ENCODE results near the gene PITX1.
"Not testable (repeated sequence)": the region's sequence is repeated elsewhere in the genome, so short reads cannot be mapped to it uniquely, and the experiment has no call there.

PITX1 gene

DNA sequence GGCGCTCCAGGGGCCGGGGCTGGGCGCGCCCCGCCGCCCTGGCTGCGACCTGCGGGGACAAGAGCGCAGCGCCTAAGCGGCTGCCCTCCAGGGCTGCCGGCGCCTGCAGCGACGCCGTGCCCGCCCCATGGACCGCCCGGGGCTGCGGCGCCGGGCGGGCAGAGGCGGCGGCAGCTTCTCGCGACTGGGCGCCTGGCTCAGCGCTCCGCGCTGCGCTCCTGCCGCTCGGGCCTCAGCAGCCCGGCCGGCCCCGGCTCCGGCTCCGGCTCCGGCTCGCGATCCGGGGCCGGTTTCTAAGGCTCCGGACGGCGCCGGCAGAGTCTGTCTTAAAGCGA, at the start of gene PITX1:
PITX1 (minus strand) TSS at position 328 of the 335 bp plus-strand sequence. CDS start 347 bp downstream, outside the sequence.
- DNase-seq (ENCODE audit: low read depth, low spot score), result no peak

DNA sequence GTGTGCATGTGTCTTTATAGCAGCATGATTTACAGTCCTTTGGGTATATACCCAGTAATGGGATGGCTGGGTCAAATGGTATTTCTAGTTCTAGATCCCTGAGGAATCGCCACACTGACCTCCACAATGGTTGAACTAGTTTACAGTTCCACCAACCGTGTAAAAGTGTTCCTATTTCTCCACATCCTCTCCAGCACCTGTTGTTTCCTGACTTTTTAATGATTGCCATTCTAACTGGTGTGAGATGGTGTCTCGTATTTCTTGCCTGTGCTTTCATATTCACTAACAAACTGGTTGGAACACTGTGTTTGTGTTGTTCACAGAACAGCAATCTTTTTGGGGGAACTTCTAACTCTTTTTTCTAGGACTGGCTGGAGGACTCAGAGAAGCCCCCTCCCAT, 49.3 kb upstream of the PITX1 start:
- DNase-seq (ENCODE audit: low read depth, low spot score), result not testable (repeated sequence)

DNA sequence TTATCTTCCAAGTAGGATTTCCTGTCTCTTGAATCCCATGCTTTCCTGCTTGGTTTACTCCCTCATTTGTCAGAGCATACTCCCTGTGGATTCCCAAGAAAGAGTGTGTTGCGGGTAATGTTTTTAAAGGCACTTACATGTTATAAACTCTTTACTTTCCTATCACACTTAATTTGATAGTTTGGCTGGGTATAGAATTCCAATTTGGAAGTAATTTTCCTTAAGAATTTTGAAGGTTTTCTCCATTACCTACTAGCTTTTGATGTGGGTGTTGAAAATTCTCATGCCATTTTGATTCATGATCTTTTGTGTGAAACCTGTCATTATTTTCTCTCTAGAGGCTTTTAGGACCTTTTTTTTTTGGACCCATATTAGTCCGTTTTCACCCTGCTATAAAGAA, 47.2 kb upstream of the PITX1 start:
- no peak for DNase-seq (ENCODE audit: low read depth, low spot score)

DNA sequence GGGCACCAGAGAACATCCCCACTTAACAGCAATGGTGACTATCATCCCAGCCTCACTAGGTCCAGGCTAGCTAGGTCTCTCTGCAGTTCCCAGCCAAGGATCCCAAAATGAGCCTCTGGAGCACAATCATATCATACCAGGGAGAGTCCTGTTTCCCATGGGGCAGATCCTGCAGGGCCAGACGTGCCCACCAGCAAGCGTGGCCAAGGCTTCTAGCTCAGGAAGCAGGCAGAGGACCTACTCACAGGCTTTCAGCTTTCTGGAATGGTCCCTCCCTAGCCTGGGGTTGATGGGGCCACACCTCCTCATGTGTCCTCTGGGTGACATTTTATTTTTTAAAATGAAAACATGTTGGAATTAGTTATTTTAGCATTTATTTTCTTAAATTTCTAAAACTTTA, 45.7 kb upstream of the PITX1 start:
- DNase-seq (ENCODE audit: low read depth, low spot score), result no peak

DNA sequence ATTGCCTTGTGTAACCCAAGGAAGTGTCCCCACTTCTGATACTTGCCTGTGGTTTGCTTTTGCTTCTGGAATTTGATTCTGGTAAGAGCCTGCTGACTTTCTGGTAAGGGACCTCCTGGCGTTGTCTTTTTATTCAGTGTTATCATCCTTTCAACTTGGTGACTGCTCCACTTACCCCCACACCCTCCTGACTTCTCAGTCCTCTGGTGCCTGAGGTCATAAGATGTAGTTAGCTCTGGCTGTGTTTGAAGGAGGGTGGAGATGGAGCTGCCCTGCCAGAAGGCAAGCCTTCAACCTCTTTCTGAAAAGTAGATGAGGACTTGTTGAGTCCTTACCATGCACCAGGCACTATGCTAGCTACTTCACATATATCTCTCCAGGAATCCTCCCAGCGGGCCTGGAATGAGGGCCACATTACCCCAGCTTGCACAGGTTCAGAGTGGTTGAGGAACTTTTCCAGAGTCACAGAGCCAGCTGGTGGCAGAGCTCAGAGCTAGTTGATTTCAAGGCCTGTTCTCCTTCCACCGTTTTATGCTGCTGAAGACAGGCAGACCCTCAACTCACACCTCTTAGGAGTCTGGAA, 45.2 kb upstream of the PITX1 start:
- DNase-seq (ENCODE audit: low read depth, low spot score), result no peak

DNA sequence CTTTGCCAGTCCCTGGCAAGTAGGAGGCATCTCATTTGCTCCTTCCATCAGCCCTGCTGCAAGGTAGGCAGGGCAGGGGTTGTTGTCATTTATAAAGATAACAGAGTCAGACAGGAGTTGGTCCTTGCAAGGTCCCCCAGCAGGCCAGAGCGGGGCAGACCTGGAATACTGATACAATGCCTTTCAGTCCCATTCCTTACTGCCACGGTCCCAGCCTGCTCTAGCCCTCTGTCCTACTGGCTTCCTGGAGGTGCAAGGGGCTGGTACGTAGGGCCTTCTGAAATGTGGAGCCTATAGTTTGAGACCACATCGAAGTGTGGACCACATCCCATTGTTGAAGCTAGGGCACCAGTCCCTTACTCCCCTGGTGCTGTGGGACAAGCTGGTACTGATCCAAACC, 42.8 kb upstream of the PITX1 start:
- DNase-seq (ENCODE audit: low read depth, low spot score), result no peak

DNA sequence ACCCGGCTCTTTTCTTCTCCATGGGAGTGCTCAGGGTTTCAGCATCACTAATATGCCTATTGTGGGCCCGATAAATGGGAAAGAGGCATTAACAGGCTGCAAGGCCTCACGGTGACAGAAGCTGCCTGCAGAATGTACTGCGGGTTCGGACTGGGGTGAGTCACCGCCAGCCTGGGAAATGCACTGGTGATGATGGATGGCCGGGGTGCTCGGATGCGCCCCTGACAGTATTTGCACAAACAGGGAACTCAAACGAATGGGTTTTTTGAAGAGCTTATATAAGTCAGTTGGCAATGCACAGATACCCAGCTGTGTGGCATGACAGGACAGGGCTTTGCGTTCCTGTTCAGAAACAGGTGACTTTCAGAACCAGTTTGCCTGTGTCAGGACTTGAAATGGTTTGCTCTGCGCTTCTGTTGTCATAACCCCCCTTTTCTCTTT, 42.0 kb upstream of the PITX1 start:
- no peak for DNase-seq (ENCODE audit: low read depth, low spot score)

DNA sequence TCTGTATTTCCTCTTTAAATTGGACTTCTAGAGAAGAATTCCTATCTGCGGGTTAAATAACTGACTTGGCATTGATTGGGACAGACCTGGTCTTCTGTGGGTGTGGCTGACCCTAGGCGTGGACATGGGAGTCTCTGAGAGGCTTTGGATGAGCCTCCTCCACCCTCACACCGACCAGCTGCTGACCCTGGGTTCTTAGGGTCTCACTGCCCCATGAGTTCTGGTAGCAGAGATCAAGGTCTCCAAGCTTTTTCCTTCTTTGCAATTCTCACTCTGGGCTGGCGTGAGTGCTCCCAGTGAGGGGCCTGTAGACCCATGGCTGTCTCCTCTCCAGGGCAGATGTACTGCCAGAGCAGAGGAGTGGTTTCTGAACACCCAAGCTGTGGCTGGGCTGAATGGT, 41.6 kb upstream of the PITX1 start:
- DNase-seq (ENCODE audit: low read depth, low spot score), result no peak

DNA sequence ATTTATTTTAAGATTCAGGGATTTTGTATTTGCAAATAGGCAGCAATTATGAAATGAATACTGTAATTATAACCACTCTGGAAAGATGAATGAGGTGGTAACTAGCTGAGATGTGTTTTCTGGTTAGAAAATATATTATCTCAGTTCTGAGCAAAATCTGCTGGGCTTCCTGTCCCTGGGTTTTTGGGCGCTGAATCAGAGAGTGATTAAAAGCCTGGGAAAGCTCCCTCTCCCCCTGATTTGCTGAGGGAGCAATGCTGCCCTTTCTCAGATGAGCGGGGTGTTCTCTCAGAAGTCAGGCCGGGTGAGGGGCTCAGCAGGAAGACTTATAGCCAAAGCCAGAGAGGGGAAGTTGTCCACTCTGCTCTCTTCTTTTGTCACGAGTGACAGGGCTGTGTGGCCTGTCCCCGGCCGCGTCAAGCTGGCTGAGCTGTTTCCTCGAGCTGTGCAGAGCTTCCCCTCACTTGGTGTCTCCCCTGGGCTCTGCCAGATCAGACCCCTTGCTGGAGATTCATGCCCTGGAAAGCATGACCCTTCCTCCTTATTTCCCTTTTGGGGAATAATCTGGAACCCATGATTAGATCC, 39.8 kb upstream of the PITX1 start:
- DNase-seq (ENCODE audit: low read depth, low spot score), result no peak

DNA sequence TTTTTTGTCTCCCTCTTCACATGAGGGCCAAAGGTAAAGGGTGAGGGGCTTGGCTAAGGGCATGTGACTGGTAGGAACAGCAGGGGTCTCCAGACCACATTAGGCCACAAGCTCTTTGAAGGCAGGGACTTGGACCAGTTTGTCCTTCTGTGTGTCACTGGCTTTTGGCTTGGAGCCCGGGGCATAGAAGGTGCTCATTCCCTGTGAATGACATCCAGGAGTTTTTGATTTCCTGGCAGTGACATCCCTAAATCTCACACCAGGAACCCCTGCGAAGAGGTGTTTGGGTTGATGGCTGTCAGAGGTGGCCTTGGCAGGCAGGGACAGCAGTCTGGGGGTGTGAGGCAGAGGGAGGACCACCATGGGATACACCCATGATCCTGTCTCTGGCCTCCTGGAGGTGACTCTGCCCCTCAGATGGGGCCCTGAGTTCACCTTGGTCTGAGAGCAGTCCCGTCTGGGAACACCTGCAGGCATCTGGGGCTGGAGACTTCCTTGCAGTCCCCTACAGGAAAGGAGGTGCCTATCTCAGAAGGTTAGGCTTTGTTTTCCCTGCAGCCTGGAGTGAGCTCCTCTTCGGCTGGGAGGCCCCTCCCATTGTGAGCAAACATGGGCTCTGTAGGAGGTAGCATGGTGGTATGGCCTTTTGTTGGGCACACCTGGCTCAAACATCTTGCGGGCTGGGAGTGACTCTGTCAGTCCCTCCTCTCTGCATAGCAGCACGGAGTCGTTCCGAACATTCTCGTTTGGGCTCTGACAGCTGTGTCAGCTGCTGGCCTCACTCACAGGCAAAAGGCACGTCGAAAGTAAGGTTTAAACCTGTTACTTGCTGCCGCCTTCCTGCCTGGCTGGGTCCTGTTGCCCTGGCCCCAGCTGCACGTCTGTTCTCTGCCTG, 38.6 kb upstream of the PITX1 start:
- DNase-seq (ENCODE audit: low read depth, low spot score), result no peak

DNA sequence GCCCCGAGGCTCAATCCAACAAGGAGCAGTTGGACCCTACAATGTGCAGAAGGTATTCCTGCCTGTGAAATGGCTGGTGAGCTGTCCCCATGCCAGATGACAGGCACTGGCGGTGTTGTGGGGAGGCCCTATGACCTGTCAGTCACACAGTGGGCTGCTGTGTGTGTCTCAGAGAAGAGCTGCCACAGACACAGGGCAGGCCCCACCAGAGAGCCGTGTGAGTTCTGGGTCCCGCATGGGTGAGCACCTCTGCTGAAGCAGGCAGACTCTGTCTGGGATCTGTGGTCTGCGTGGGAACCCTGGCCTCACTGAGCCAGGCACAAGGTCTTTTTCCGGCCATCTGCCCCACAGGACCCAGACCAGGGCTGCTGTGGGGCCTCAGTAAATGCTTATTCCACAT, 37.3 kb upstream of the PITX1 start:
- DNase-seq (ENCODE audit: low read depth, low spot score), result no peak

DNA sequence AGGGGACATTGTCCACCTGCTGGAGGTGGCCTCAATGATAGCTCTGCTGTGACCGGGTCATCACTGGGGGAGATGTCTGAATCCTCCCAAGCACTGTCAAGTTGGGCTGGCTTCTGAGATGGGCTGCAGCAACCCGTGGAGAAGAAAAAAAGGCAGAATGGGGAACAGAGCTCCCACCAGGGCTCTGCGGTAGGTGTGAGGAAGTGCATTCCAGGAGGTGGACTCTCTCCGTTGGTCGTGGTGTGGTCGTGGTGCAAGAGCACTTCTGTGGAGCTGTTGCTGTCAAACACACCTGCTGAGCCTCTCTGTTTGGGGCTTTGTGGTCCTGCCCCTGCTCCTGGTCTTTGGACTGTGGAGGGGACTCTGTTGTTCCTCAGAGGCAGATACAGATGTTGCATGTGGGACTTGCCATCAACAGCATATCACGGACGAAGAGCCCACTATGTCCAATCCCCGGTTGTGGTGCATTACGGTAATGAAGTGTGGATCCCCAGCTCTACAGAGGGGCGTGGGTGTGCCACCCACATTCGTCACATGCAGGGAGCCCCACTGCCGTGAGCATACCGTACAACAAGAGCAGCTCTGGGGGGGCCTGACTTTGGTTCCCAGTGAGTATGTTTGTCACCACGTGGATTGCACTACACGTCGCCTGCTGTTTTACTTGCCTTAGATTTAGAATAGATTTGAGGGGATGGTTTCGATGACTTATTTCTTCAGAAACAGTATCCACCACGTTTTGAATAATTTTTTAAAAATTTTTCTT, 36.0 kb upstream of the PITX1 start:
- no peak for DNase-seq (ENCODE audit: low read depth, low spot score)

DNA sequence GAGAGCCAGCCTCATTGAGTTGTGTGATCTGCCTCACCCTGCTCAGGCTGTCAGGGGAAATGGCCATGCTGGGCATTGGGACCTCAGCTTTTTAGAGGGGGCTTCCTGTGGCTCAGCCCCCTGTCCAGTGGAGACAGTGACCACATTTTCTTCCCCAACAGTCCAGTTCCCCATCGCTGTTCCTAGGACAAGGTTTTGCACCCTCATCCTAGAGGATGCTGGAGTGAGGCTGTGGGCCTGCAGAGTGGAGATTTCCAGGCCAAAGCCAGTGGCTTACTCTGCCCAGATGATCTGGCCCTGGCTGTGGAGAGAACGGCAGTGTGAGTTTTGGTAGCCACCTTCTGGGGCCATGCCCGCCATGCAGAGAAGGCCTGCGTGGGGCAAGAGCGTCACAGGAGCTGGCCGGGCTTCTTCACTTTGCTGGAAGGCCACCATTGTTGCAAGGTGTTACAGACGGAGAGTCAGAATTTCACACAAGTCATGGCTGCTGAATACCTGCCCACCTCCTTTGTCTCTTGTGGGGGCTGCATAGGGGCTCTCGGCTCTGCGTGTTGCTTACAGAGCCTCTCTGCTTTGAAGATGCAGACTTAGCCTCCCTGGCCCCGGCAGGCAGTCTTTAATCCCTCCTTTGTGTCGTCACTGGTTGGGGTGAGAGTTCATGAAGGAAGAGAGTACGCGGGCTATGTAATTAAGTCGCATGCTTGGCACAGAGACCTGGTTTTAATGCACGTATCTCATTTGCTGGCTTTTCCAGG, 35.2 kb upstream of the PITX1 start:
- no peak for DNase-seq (ENCODE audit: low read depth, low spot score)

DNA sequence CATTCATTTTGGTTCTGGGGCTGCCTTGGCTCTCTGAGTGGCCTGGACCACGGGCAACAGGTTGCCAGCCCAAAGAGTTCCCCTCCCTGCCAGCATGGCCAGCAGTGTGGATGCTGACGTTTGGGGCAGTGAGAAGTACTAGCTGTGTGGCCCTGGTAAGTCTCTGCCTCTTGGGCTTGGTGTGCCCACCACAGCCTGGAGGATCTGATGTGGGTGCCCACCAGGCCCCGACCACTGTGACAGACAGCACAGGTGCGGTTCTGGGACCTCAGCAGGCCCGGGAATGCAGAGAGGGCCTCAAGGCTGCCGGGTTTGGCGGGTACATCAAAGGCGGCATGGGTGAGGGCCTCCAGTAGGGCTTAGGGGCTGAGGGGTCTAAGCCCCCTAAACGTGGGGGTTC, 33.6 kb upstream of the PITX1 start:
- no peak for DNase-seq (ENCODE audit: low read depth, low spot score)

DNA sequence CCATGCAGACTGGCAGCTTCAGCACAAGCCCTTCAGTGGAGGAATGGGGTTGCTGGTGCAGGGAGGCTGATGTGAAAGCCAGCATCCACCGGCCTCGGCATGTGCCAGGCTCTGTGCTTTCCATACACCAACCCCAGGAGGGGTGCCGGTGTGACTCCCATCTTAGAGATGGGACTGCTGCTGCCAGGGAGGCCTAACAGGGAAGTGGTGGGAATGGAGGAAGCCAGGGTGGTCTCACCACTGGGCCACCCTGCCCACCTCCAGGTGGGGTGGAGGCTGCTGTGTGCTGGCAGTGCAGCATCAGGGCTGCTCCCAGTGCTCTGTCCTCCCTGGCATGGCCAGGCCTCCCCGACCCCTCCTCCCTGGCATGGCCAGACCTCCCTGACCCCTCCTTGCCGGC, 32.8 kb upstream of the PITX1 start:
- no peak for DNase-seq (ENCODE audit: low read depth, low spot score)

DNA sequence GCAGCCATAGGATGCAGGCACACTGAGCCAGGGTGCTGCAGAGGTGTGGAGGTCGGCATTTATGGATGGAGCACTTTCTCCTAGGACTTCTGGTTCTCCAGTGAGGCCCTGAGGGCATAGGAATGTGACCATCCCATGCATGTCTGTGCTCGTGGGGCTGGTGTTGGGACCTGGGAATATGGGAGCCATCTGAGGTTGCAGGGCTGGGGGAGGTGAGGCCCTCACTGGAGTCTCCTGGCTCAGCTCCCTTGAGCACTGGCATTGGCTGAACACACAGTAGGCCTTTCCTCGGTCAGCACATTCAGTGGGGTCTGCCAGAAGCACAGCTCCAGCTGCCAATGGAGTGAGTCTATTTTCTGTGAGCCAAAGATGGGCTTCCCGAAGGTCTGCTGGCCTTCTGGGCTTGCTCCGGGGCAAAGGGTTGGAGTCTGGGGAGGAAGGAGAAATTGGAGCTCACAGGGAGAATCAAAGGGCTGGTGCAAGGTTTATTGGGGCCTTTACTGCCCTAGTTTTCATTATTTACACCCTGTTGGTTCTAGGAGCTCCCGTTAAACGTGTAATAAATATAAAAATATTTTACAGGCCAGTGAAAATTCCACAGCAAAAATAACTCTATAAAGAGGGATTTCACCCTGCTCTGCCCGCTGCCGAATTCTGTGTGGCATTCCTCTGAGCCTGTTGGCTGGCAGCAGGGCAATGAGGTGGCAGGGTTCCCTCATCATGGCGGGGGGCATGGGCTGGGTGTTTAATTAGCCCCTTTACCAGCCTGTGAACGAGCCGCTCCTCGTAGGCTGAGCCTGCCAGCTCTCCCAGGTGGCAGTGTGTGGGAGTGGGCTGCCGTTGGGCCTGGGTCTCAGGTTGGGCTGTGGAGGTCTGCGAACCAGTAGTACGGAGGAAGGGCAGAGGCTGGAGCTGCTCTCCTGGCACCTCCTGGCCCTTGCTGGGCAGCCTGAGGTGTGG, 31.6 kb upstream of the PITX1 start:
- DNase-seq (ENCODE audit: low read depth, low spot score), result no peak

DNA sequence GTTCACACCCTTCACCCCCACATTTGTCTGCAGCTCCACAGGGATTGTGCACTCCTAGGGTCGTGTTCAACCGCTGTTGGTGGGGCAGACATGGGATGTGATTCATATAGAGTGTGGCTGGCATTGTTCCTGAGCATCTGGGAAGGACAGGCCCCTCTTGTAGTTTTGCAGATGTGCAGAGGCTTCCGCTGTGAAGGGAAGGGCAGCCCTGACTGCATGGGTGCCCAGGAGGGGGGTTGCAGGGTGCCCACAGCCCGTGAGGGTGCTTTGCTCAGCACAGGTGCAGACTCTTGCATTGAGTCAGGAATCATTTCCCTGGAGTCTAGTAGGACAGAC, 30.2 kb upstream of the PITX1 start:
- DNase-seq (ENCODE audit: low read depth, low spot score), result no peak

DNA sequence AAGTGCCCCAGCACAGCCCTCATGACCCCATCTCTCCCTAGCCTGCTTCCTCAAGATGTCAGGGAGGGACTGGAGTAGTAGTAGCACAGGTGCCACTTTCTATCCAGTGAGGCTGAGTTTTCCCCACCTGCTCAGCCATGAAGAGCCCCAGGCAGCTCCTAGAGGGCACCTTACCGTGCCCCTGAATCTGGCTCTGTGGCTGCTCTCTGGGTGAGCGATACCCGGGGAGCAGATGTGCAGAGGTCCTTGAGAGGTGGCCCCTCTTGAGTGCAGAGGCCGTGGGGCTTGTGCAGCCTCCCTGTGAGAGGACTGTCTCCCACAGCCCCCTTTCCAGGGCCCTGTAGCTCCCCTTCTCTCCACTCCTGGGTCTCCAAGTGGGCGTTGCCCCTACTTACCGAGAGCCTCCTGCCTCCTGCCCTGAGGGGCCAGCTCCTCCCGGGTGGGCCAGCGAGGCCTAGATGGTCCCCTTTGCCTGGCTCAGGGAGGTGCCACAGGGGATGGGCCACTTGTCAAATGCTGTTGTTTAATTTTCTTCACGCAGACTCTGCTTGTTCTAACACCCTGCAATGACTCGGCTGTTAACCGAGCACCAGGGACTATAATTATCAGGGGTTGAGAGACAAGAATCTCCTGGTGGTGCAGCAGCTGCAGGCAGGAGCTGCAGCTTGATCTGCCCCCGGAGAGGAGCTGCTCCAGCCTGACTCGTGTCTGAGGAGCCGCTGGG, 29.6 kb upstream of the PITX1 start:
- DNase-seq (ENCODE audit: low read depth, low spot score), result no peak

DNA sequence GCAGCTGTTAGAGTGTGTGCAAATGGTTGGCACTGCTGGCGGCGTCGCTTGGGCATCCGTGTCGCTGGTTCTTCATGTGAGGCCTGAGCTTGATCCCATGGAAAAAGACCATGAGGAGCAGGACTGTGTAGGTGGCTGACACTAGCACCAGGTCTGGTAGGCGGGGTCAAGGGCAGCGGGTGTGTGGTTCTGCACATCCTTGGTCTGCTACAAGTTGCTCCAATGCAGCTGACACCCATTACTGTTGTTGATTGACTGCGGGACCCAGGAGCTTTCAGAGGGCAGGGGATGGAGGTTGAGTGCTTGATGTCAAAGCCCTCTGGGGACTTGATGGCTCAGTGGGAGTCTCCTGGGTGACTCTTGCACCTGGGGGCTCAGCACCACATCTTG, 29.0 kb upstream of the PITX1 start:
- no peak for DNase-seq (ENCODE audit: low read depth, low spot score)
